Measurements from ENCODE around the gene ATP1B2.
"Not testable (repeated sequence)": the region's sequence is repeated elsewhere in the genome, so short reads cannot be mapped to it uniquely, and the experiment has no call there.

ATP1B2 gene

GRCh38 chr17:7636163-7636562, 14.6 kb upstream of the ATP1B2 start:
- no peak for DNase-seq

GRCh38 chr17:7640783-7641182, 9.9 kb upstream of the ATP1B2 start:
- DNase-seq: no peak

- DNase-seq: not testable (repeated sequence)
Measured at GRCh38 chr17:7641635-7642034, 9.1 kb upstream of the ATP1B2 start.

GRCh38 chr17:7644775-7645174, 6.0 kb upstream of the ATP1B2 start:
- DNase-seq: no peak

- DNase-seq: no peak
Measured at GRCh38 chr17:7646457-7646856, 4.3 kb upstream of the ATP1B2 start.

GRCh38 chr17:7647018-7647417, 3.7 kb upstream of the ATP1B2 start:
- no peak for DNase-seq

- no peak for DNase-seq
Measured at GRCh38 chr17:7651097-7651664, 455 bp downstream of the ATP1B2 start.

GRCh38 chr17:7651665-7652387, 1.1 kb downstream of the ATP1B2 start:
- DNase-seq: no peak

- DNase-seq: no peak
Measured at GRCh38 chr17:7652388-7653356, 1.9 kb downstream of the ATP1B2 start.

DNA sequence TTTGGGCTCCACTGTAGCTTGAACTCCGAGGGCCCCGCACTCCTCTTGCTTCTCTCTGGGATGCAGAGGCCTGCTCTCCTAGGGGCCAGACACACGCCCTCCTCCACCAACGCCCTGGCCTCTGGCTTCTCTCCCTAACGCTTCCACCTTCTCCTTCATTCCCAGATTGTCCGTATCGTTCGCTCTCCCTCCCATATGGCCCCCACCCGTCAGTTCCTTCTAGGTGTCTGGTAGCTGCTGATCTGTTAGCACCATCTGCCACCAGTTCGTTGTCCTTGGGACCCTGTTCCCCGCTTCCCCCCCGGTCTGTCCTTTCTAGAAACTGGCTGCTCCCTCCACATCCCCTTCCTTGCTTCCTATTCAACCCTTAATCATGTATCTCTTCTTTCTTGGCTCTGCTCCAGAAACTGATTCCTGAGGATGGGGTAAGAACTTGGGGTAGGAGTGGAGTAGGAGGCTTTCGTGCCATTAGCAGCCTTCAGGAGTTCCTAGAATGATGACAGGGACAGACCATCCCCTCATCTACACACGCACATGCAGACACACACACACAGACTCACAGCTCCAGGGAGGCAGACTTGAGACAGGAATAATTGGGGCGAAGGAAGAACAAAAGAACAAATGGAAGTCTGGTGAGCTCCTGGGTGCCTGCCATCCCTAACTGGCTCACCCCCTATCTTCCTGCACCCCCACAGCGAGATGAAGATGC, 4.3 kb downstream of the ATP1B2 start:
- DNase-seq: no peak

- DNase-seq: no peak
Measured at GRCh38 chr17:7655541-7655840, 4.8 kb downstream of the ATP1B2 start.

- no peak for DNase-seq
Measured at GRCh38 chr17:7656958-7657609, 6.4 kb downstream of the ATP1B2 start.

DNA sequence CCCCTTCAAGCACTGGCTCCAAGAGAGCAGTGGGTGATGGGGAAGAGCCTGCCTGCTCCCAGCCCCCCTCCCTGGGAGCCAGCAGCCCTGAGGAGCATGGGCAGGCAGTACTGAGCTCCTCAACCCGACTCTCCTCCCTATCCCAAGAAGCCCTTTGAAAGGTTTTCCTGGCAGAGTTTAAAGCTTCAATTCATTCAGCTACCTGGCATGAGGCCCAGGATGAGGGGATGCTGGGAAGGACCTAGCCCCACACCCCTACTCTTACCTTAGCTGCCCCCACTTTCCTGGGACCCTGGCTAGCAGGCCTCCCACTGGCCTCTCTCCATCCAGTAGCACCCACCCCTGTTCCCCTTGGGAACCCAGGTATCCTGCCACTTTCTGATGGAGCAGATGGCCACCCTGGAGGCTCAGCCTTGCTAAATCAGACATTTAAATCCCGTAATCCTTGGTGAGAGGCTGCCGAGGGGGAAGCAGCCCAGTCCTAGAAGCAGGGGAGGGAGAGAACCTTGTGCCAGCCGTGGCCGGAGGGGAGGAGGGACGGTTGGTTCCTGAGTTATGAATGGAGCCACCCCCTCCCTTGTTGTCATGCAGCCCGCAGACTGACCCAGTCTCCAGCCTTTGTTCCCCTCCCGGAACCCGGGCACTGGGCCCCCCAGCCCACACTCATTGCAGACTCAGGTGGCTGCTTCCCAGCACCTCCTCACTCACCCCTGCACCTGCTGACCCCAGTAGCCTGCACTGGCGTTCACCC, 17.1 kb downstream of the ATP1B2 start:
- no peak for DNase-seq

DNA sequence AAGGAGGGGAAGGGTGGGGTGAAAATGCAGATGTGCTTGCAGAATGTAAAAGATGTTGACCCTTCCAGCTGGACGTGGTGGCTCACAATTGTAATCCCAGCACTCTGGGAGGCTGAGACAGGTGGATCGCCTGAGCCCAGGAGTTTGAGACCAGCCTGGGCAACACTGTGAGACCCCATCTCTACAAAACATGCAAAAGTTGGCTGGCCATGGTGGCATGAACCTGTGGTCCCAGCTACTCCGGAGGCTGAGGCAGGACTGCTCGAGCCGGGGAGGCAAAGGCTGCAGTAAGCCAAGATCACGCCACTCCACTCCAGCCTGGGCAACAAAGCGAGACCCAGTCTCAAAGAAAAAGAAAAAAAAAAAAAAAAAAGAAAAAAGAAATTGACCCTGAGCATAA, 17.8 kb downstream of the ATP1B2 start:
- no peak for DNase-seq

DNA sequence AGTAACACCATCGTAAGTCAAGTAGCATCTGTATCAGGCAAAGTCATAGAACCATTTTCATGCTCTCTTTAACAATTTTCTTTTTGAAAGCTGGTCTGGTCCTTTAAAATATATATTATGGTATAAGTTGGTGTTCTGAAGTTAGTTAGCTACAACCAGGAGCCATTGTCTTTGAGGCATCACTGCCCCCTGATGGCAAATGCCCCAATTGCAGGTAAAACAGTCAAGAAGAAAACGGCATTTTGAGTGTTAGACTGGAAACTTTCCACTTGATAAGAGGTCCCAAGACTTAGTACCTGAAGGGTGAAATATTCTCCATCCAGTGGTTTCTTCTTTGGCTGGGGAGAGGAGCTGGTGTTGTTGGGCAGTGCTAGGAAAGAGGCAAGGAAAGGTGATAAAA, 22.5 kb downstream of the ATP1B2 start:
- DNase-seq: no peak

GRCh38 chr17:7674934-7675333, 24.2 kb downstream of the ATP1B2 start:
- no peak for DNase-seq

DNA sequence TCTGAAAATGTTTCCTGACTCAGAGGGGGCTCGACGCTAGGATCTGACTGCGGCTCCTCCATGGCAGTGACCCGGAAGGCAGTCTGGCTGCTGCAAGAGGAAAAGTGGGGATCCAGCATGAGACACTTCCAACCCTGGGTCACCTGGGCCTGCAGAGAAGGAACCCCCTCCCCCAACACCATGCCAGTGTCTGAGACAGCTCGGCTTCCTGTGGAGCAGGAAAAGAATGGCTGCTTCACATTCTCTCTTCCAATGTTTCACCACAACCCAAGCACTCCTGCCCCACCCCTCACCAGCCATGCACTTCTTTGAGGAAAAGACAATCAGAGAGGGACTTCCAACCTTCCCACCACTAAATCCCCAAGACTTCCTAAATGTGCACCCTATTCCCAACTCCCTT, 25.8 kb downstream of the ATP1B2 start:
- DNase-seq: no peak

DNA sequence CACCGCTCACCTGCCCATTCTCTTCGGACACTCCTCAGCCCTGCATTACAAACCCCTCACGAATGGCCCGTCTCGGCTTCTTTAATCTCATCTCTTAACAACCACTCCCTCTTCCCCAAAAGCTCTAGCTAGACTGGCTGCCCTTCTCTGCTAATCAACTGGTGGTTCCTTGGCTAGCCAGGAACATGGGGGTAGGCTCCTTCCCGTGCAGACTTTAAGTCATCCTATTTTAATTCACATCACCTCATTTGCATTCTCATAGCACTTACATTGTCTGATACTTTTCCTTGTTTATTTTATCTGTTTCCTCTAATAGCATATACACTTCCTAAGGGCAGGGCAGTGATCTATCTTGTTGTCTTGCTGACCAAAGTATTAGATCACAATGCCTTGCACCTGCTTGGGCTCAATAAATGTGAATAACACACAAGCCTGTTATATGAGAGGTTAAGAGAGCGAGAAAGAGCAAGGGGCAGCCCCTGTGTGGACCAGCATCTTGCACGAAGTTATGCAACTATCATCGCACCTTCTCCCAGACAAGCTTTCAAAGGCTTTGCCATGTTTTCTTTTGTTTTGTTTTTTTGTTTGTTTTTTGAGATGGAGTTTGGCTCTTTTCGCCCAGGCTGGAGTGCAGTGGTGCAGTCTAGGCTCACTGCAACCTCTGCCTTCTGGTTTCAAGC, 26.8 kb downstream of the ATP1B2 start:
- DNase-seq: no peak

DNA sequence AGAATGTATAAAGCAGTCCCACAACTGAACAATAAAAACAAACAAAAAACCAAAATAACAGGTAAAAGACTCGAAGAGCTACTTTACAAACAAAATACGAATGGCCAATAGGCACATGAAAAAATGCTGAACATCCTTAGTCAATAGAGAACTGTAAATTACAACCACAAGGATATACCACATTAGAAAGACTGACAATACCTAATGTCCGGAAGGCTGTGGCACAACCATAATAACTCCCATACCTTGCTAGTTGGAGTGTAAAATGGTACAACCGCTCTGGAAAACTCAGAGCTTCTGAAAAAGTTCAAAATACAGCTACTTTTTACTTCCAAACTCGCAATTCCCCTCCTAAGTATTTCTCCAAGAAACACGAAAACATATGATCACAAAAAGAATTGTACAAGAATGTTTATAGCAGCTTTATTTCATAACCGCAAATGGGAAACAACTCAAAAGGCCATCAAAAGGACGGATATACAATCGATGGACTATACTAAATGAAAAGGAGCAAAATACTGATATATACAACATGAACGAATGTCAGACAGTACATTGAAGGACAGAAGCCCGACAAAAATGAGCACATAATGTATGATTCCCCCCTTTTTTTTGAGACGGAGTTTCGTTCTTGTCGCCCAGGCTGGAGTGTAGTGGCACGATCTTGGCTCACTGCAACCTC, 34.3 kb downstream of the ATP1B2 start:
- no peak for DNase-seq

GRCh38 chr17:7685533-7686221, 35.0 kb downstream of the ATP1B2 start:
- DNase-seq: peak; percentile 94

Data from SHP77 treated with DMSO at 0.1 percent for 48 hours (cell line).